H1 (cell line): Measurements from ENCODE around the gene EML1. TPM values are rescaled to one million over a fixed set of nuclear protein-coding genes. Genes with fewer than 3 reads are reported as not detected.

Source experiments
- CTCF ChIA-PET: fragments of 300-600 bp; sonication (Branson Sonifier 250); formaldehyde crosslinking; loops from one replicate; lab custom pipeline; 2021; ENCODE audit not compliant: partially characterized antibody; lab: Charles Lee
- POLR2A ChIA-PET: fragments of 300-600 bp; sonication (Branson Sonifier 250); formaldehyde crosslinking; loops from one replicate; lab custom pipeline; 2021; ENCODE audit warnings: inconsistent platforms; ENCODE audit not compliant: partially characterized antibody; lab: Charles Lee
- DNase-seq, 2 experiments: peaks; one replicate each; pipeline versions ENCODE4 v3.0.0 to v3.0.0-alpha.2; 2010 to 2022; ENCODE audit warnings: low spot score in 2 of 2, low read depth in 1 of 2, mixed read lengths in 1 of 2
- FAIRE-seq: peaks from 2 replicates; lab custom pipeline; 2011; peaks lifted over from hg19 to GRCh38; lab: Jason Lieb, UNC
- H2AFZ ChIP-seq: 2 replicates; pipeline ENCODE4 v1.8.1; 2012; ENCODE audit warnings: low read length, inconsistent platforms
- H2AK5ac ChIP-seq: 2 replicates; pipeline ENCODE4 v1.6.1; 2013; ENCODE audit warnings: low read depth, low read length
- H2BK120ac ChIP-seq: replicated peaks from 2 replicates; pipeline ENCODE3; 2013; ENCODE audit warnings: low read depth, low read length, inconsistent platforms
- H2BK12ac ChIP-seq: 2 replicates; pipeline ENCODE4 v1.6.1; 2013; ENCODE audit warnings: low read depth, low read length
- H2BK15ac ChIP-seq: 2 replicates; pipeline ENCODE4 v1.6.1; 2013; ENCODE audit warnings: low read length
- H2BK20ac ChIP-seq: 2 replicates; pipeline ENCODE4 v1.6.1; 2013; ENCODE audit warnings: low read length
- H2BK5ac ChIP-seq: 2 replicates; pipeline ENCODE4 v1.6.1; 2013; ENCODE audit warnings: low read depth, low read length
- H3K14ac ChIP-seq: 2 replicates; pipeline ENCODE4 v1.6.1; 2013; ENCODE audit warnings: inconsistent platforms; ENCODE audit not compliant: insufficient read length
- H3K18ac ChIP-seq: 2 replicates; pipeline ENCODE4 v1.6.1; 2013; ENCODE audit warnings: low read length; ENCODE audit errors: extremely low read depth
- H3K23ac ChIP-seq: 2 replicates; pipeline ENCODE4 v1.6.1; 2013; ENCODE audit warnings: inconsistent platforms; ENCODE audit not compliant: insufficient read length
- H3K23me2 ChIP-seq: 2 replicates; pipeline ENCODE4 v1.6.1; 2013; ENCODE audit warnings: low read depth, low read length
- H3K27ac ChIP-seq: 2 replicates; pipeline ENCODE4 v1.6.1; 2011; ENCODE audit warnings: low read depth, low read length, inconsistent platforms
- H3K27me3 ChIP-seq, 4 experiments: replicated peaks in 1 of 4; 1 replicate in 1 of 4; 2 replicates in 3 of 4; pipeline versions ENCODE4 v1.6.1 to v1.8.1; 2011 to 2013; ENCODE audit warnings: low read length in 3 of 4, mild to moderate bottlenecking in 3 of 4, inconsistent platforms in 2 of 4, mixed read lengths in 2 of 4, moderate library complexity in 1 of 4; ENCODE audit not compliant: control insufficient read depth in 3 of 4, insufficient read depth in 3 of 4; ENCODE audit errors: extremely low read depth in 1 of 4
- H3K36me3 ChIP-seq, 4 experiments: 2 replicates each; pipeline versions ENCODE4 v1.6.1 to v1.8.1; 2011 to 2013; ENCODE audit warnings: mild to moderate bottlenecking in 4 of 4, low read length in 3 of 4, moderate library complexity in 2 of 4, control low read depth in 1 of 4, inconsistent platforms in 1 of 4; ENCODE audit not compliant: insufficient read depth in 4 of 4, control insufficient read depth in 2 of 4
- H3K4ac ChIP-seq: replicated peaks from 2 replicates; pipeline ENCODE3; 2013; ENCODE audit warnings: low read length, low read depth, mixed read lengths, inconsistent platforms; ENCODE audit not compliant: insufficient read length
- H3K4me1 ChIP-seq, 4 experiments: replicated peaks in 1 of 4; 1 replicate in 1 of 4; 2 replicates in 3 of 4; pipeline versions ENCODE4 v1.6.1 to v1.8.1; 2011 to 2013; ENCODE audit warnings: low read length in 3 of 4, inconsistent platforms in 2 of 4, mixed read lengths in 1 of 4; ENCODE audit not compliant: insufficient read depth in 4 of 4, control insufficient read depth in 3 of 4
- H3K4me2 ChIP-seq, 2 experiments: 2 replicates each; pipeline versions ENCODE4 v1.6.1 to v1.8.1; 2011 to 2013; ENCODE audit warnings: low read depth in 2 of 2, low read length in 2 of 2, control low read depth in 1 of 2, inconsistent platforms in 1 of 2, mild to moderate bottlenecking in 1 of 2; ENCODE audit not compliant: insufficient read depth in 1 of 2
- H3K4me3 ChIP-seq, 4 experiments: fragments of 200-600, 300-600 bp in 1 of 4; sonication (generic), shearing (Covaris generic), sonication (Bioruptor Twin) in 1 of 4; 2 replicates each; pipeline versions ENCODE4 v1.5.1 to v1.8.1; 2011 to 2016; ENCODE audit warnings: low read length in 4 of 4, low read depth in 3 of 4, control low read depth in 2 of 4, inconsistent platforms in 2 of 4, mild to moderate bottlenecking in 2 of 4, mixed read lengths in 1 of 4, moderate library complexity in 1 of 4; ENCODE audit not compliant: insufficient read depth in 2 of 4; ENCODE audit errors: extremely low read depth in 1 of 4
- H3K56ac ChIP-seq: replicated peaks from 2 replicates; pipeline ENCODE3; 2013; ENCODE audit warnings: low read depth, mild to moderate bottlenecking, mixed read lengths, low read length, inconsistent platforms; ENCODE audit not compliant: insufficient read length
- H3K79me1 ChIP-seq: 2 replicates; pipeline ENCODE4 v1.6.1; 2013; ENCODE audit warnings: low read depth, low read length, control low read depth
- H3K79me2 ChIP-seq, 2 experiments: 2 replicates each; pipeline versions ENCODE4 v1.6.1 to v1.8.1; 2012 to 2013; ENCODE audit warnings: low read length in 2 of 2, mild to moderate bottlenecking in 2 of 2, inconsistent platforms in 1 of 2; ENCODE audit not compliant: insufficient read depth in 2 of 2, control insufficient read depth in 1 of 2
- H3K9ac ChIP-seq, 4 experiments: replicated peaks in 1 of 4; 1 replicate in 1 of 4; 2 replicates in 3 of 4; pipeline versions ENCODE4 v1.6.1 to v1.8.1; 2011 to 2013; ENCODE audit warnings: low read depth in 3 of 4, low read length in 3 of 4, control low read depth in 2 of 4, mild to moderate bottlenecking in 2 of 4, moderate library complexity in 2 of 4, inconsistent platforms in 1 of 4; ENCODE audit errors: extremely low read depth in 1 of 4
- H3K9me3 ChIP-seq, 2 experiments: 2 replicates each; pipeline versions ENCODE4 v1.6.1 to v1.8.1; 2012 to 2013; ENCODE audit warnings: mild to moderate bottlenecking in 2 of 2, moderate library complexity in 2 of 2, control low read depth in 1 of 2, inconsistent platforms in 1 of 2, low read depth in 1 of 2, low read length in 1 of 2, mixed read lengths in 1 of 2; ENCODE audit not compliant: insufficient read depth in 2 of 2
- H4K20me1 ChIP-seq, 2 experiments: replicated peaks in 1 of 2; 2 replicates each; pipeline versions ENCODE3 to v1.8.1; 2011 to 2013; ENCODE audit warnings: inconsistent platforms in 2 of 2, low read length in 2 of 2, mild to moderate bottlenecking in 1 of 2; ENCODE audit not compliant: insufficient read depth in 2 of 2, control insufficient read depth in 1 of 2
- H4K5ac ChIP-seq: 2 replicates; pipeline ENCODE4 v1.6.1; 2013; ENCODE audit warnings: low read length, low read depth, mixed read lengths, inconsistent platforms; ENCODE audit not compliant: insufficient read length
- H4K8ac ChIP-seq: 2 replicates; pipeline ENCODE4 v1.8.0; 2013; ENCODE audit warnings: mild to moderate bottlenecking, moderate library complexity, low read length, inconsistent platforms; ENCODE audit not compliant: insufficient read depth; ENCODE audit errors: extremely low read depth
- H4K91ac ChIP-seq: replicated peaks from 2 replicates; pipeline ENCODE3; 2013; ENCODE audit warnings: low read length, mixed read lengths, inconsistent platforms; ENCODE audit not compliant: insufficient read length
- CBX5 ChIP-seq: fragments of 300-800, 300-1000 bp; sonication (generic); IDR thresholded peaks from 2 replicates; pipeline ENCODE4 v1.7.1; 2016; ENCODE audit warnings: antibody characterized with exemption, low read length, low read depth
- EP300 ChIP-seq, 2 experiments: IDR thresholded peaks; 1 replicate in 1 of 2; 2 replicates in 1 of 2; pipeline ENCODE4 v1.6.1; 2011 to 2012; ENCODE audit warnings: low read depth in 2 of 2, low read length in 2 of 2, mild to moderate bottlenecking in 2 of 2, borderline replicate concordance in 1 of 2, inconsistent platforms in 1 of 2, moderate library complexity in 1 of 2
- EZH2 ChIP-seq: fragments of 200-600 bp; sonication (generic); IDR thresholded peaks from 2 replicates; pipeline ENCODE4 v1.7.1; 2012; ENCODE audit warnings: low read depth, mild to moderate bottlenecking, moderate library complexity, low read length, inconsistent platforms; ENCODE audit not compliant: severe bottlenecking
- HDAC2 ChIP-seq, 2 experiments: fragments of 300-600 bp in 1 of 2; sonication (generic) in 1 of 2; IDR thresholded peaks; 2 replicates each; pipeline ENCODE4 v1.6.1; 2011 to 2012; ENCODE audit warnings: low read depth in 2 of 2, low read length in 2 of 2, mild to moderate bottlenecking in 2 of 2, moderate library complexity in 2 of 2, borderline replicate concordance in 1 of 2, inconsistent platforms in 1 of 2
- MAFK ChIP-seq: IDR thresholded peaks from 2 replicates; pipeline ENCODE4 v1.6.1; 2012; ENCODE audit warnings: low read depth, mild to moderate bottlenecking, improper control_type of control experiment, low read length
- PHF8 ChIP-seq: fragments of 200-600 bp; sonication (generic); conservative IDR thresholded peaks from 2 replicates; pipeline ENCODE4 v1.7.1; 2012; ENCODE audit warnings: low read depth, mild to moderate bottlenecking, inconsistent platforms, low read length, moderate library complexity
- POLR2A ChIP-seq, 2 experiments: IDR thresholded peaks; 1 replicate in 1 of 2; 2 replicates in 1 of 2; pipeline ENCODE4 v1.6.1; 2011; ENCODE audit warnings: low read depth in 2 of 2, low read length in 2 of 2, mild to moderate bottlenecking in 2 of 2; ENCODE audit errors: control extremely low read depth in 1 of 2
- SAP30 ChIP-seq: fragments of 300-600 bp; sonication (generic); IDR thresholded peaks from 2 replicates; pipeline ENCODE4 v1.7.1; 2012; ENCODE audit warnings: low read length, moderate library complexity, mild to moderate bottlenecking, inconsistent platforms; ENCODE audit not compliant: insufficient read depth, insufficient replicate concordance
- SIX5 ChIP-seq: IDR thresholded peaks from 2 replicates; pipeline ENCODE4 v1.6.1; 2011; ENCODE audit warnings: mild to moderate bottlenecking, low read depth, low read length
- SRF ChIP-seq: IDR thresholded peaks from 2 replicates; pipeline ENCODE4 v1.6.1; 2011; ENCODE audit warnings: mild to moderate bottlenecking, low read depth, low read length, moderate library complexity
- TAF1 ChIP-seq: IDR thresholded peaks from 2 replicates; pipeline ENCODE4 v1.6.1; 2011; ENCODE audit warnings: mild to moderate bottlenecking, low read depth, low read length
- TAF7 ChIP-seq: optimal IDR thresholded peaks from 2 replicates; pipeline ENCODE3; 2011; ENCODE audit warnings: low read depth, mild to moderate bottlenecking, inconsistent platforms, low read length, moderate library complexity, borderline replicate concordance
- ZNF274 ChIP-seq: IDR thresholded peaks from 2 replicates; pipeline ENCODE4 v1.7.0; 2012; ENCODE audit warnings: low read length, borderline replicate concordance; ENCODE audit errors: extremely low read depth
- whole genome bisulfite sequencing, 2 experiments: shearing (Covaris generic) in 1 of 2; methylation state at CpG; one replicate each; pipeline versions ENCODE4 v1.1.6 to v1.1.7; 2013 to 2015; ENCODE audit warnings: low lambda C conversion rate in 2 of 2, mixed read lengths in 2 of 2, inconsistent platforms in 1 of 2, low coverage in 1 of 2, missing lambda C conversion rate in 1 of 2; ENCODE audit not compliant: insufficient replicate concordance in 2 of 2, insufficient coverage in 1 of 2, insufficient read length in 1 of 2; ENCODE audit errors: extremely low coverage in 1 of 2, missing lambda C conversion rate in 1 of 2; 5-methylcytosine and 5-hydroxymethylcytosine counted together
- polyA plus RNA-seq, 7 experiments: library from polyadenylated mRNA; depleted of rRNA in 3 of 7; stranded (reverse) in 5 of 7; unstranded in 2 of 7; fragments of >200 nt in 5 of 7; fragments of 200-250 nt in 2 of 7; gene quantifications; 1 replicate in 5 of 7; 2 replicates in 1 of 7; 4 replicates in 1 of 7; pipeline versions ENCODE4 v1.2.1 to v1.2.3, GENCODE V29; 2011 to 2013; ENCODE audit warnings: missing spikeins in 2 of 7, mixed read lengths in 2 of 7
- total RNA-seq: library from RNA; stranded (reverse); fragmentation: NEBNext Ultra II Directional; extraction: Animal tissue kit (Norgen Biotek cat#: 25700); gene quantifications from 2 replicates; pipeline ENCODE4 v1.2.1, GENCODE V29; 2021

Gene EML1
- total and polyA plus RNA-seq, 2 of the 8 experiments (the other 6 are each of a cell fraction or from before 2014, with no cell fraction given), result 11.1 to 24.7 TPM

DNA sequence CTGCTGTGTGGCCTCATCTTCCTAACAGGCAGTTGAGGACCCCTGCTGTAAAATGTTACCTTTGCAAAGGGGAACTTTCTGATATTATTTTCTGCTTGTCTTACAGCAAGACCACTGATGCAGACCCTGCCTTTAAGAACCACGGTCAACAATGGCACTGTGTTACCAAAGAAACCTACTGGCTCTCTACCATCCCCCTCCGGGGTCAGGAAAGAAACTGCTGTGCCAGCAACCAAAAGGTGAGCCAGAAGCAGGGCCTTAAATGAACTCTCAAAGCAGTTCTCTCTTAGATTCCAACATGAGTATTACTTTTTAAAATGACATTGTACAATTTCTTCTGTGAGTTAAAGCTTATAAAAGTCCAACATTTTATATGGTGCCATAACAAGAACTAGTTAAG is 72.2 kb downstream of the EML1 start:
- no peak overlapping the region for H2BK12ac ChIP-seq
- no peak overlapping the region for H3K4ac ChIP-seq
- CTCF ChIA-PET, result interaction anchor here (0.7 to 1.8 kb wide), 6 partner anchors 11 to 92 kb away, joined by 3 to 4 read pairs (median 3); partner anchors contain the start of gene EML1
- H4K5ac ChIP-seq, result no peak overlapping the region
- no peak overlapping the region for H3K4me2 ChIP-seq
- H3K4me1 ChIP-seq, result no peaks in the 10 kb centered on the region
- H3K36me3 ChIP-seq, result peaks cover 0 to 8% (median 4%) of the 10 kb centered on the region in 4 experiments; a peak in 5 of 8 replicates
- no peak overlapping the region for H2AK5ac ChIP-seq
- H3K14ac ChIP-seq, result no peak overlapping the region
- H3K9me3 ChIP-seq, result peaks cover 3 to 4% of the 10 kb centered on the region in 2 experiments; a peak in 3 of 4 replicates
- no peak overlapping the region for H3K4me3 ChIP-seq
- no peaks in the 10 kb centered on the region for H4K20me1 ChIP-seq
- H3K27ac ChIP-seq, result no peak overlapping the region
- H3K79me2 ChIP-seq, result no peaks in the 10 kb centered on the region
- H2BK5ac ChIP-seq, result no peak overlapping the region
- no peak overlapping the region for H3K18ac ChIP-seq
- no peak overlapping the region for H4K91ac ChIP-seq
- FAIRE-seq (no peak), DNase-seq (no peak)
- no peaks in the 10 kb centered on the region for H3K79me1 ChIP-seq
- H4K8ac ChIP-seq, result no peak overlapping the region
- H3K56ac ChIP-seq, result no peak overlapping the region
- H3K23me2 ChIP-seq, result no peaks in the 10 kb centered on the region
- WGBS, 2 experiments, result 100% methylated on average over 2 of the region's 2 CpGs; no CpG with 5 or more reads in 1 of the 2 experiments
- no peak overlapping the region for H3K23ac ChIP-seq
- H2BK120ac ChIP-seq, result no peak overlapping the region
- H2AFZ ChIP-seq, result no peak overlapping the region
- H2BK15ac ChIP-seq, result no peak overlapping the region
- no peak overlapping the region for H3K9ac ChIP-seq
- no peak overlapping the region for H2BK20ac ChIP-seq
- POLR2A ChIA-PET, result no interaction called here
- no peaks in the 10 kb centered on the region for H3K27me3 ChIP-seq
- no peak for TF ChIP-seq EZH2
- TF ChIP-seq POLR2A (IDR thresholded peaks at IDR 0.05; ENCODE audit: control extremely low read depth in 1 of 2, low read depth in 2 of 2, low read length in 2 of 2), result no peak
- TF ChIP-seq HDAC2 (IDR thresholded peaks at IDR 0.05; ENCODE audit: borderline replicate concordance in 1 of 2, low read depth in 2 of 2, low read length in 2 of 2), result no peak
- no peak for TF ChIP-seq TAF7
- TF ChIP-seq SRF, result no peak
- TF ChIP-seq EP300 (IDR thresholded peaks at IDR 0.05; ENCODE audit: borderline replicate concordance in 1 of 2, low read depth in 2 of 2, low read length in 2 of 2), result no peak
- TF ChIP-seq SIX5, result no peak
- TF ChIP-seq ZNF274, result no peak
- no peak for TF ChIP-seq CBX5
- TF ChIP-seq TAF1, result no peak
- TF ChIP-seq MAFK, result no peak
- no peak for TF ChIP-seq PHF8
- TF ChIP-seq SAP30, result no peak
